NCI-H82 (cell line): ENCODE data around the gene ETNPPL.

Source experiments
- DNase-seq: peaks from one replicate; lab custom pipeline; 2025; lab: John Stamatoyannopoulos, UW

Gene ETNPPL

GRCh38 chr4:108695062-108695461 lies 67.8 kb downstream of the ETNPPL start:
- DNase-seq, result no peak

DNA sequence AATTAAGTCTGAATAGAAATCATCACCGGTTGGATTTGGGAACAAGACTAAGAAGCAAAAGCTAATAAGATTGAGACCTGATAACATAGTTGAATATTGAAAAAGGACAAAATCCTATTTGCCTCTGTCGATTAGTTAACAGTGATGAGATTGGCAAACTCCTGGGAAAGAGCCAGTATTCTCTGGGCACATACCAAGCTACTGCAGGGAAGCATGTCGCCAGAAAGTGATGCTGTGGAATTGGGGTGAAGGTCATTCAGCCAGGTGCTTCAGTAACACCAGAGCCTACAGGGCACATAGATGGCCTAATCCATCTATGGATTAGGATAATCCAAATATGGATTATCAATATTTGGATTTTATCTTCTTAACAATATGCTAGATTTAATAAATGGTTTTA lies 68.4 kb downstream of the ETNPPL start:
- DNase-seq, result no peak

DNA sequence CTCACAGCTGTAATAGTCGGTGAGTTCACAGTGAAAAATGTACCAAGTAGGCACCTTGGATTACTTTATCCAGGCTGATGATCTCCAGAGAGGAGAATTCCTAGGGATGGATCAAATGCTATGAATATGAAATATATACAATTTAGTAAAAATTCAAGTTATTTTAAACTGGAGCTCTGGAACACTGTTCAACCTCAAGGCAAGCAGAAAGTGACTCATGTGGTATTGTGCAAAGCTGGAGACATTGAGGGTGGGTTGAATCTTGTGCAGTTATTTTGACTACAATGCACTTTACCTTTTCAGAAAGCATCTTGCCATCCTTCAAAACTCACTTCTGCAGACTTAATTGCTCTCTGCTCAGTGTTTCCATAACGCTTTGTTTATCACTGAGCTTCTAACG lies 69.0 kb downstream of the ETNPPL start:
- no peak for DNase-seq

GRCh38 chr4:108693211-108693610 lies 69.6 kb downstream of the ETNPPL start:
- no peak for DNase-seq
